A172 (cell line): ENCODE results near the gene SLC46A1. TPM values are rescaled to one million over a fixed set of nuclear protein-coding genes. Genes with fewer than 3 reads are reported as not detected.

Source experiments
- DNase-seq: peaks from one replicate; pipeline ENCODE4 v3.0.0-alpha.2; 2015; ENCODE audit warnings: low spot score
- total RNA-seq: library from RNA; depleted of rRNA; stranded (reverse); fragments of >200 nt; shearing (Covaris generic); gene quantifications from 2 replicates; pipeline ENCODE4 v1.2.3, GENCODE V29; 2014; rRNA removed

Gene SLC46A1
- total RNA-seq, 1 experiment from 2014 or later = 2.5 TPM

- DNase-seq = peak; percentile 89
These were observed 48.7 kb downstream of the SLC46A1 start, which contains the start of gene POLDIP2 for GRCh38 chr17:28357061-28357900. Gene POLDIP2 (minus strand): TSS chr17:28357527. CDS start chr17:28357448, 79 bp downstream.

DNA sequence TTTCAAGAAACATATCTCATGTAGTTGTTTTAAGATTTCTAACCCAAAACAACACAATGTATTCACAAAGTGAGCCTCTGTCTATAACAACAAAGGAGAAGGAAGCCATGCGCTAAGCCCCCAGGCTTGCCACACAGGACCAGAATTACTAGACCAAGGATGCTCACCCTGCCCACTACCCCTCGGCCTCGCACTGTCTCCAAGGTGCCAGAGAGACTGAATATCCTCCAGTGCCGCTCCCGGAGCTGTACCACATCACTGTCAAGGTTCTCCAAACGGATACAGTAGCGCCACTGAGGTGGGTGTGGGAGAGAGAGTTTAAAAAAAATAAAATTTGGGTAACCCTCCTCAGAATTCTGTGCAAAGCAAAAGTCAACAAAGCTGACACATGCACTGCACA lies 55.7 kb downstream of the SLC46A1 start:
- DNase-seq = no peak

DNA sequence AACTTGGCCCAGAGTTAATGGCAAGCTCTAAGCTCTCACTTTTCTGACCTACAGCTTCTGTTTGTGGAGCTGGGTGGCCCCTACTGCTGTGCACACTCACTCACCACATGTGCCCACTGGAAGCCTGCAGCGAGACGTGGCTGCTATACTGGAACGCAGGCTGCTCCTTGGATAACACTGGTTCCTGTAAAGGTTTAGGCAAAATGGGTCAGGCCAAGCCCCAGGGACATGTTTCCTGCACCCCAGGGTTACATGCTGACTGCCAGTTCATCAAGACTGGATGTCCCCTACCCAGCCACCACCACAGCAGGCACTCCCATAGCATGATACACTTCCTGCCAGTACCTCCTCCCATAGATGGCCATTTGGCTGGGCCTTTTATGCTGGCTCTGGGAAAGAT lies 57.0 kb downstream of the SLC46A1 start:
- DNase-seq = no peak

DNA sequence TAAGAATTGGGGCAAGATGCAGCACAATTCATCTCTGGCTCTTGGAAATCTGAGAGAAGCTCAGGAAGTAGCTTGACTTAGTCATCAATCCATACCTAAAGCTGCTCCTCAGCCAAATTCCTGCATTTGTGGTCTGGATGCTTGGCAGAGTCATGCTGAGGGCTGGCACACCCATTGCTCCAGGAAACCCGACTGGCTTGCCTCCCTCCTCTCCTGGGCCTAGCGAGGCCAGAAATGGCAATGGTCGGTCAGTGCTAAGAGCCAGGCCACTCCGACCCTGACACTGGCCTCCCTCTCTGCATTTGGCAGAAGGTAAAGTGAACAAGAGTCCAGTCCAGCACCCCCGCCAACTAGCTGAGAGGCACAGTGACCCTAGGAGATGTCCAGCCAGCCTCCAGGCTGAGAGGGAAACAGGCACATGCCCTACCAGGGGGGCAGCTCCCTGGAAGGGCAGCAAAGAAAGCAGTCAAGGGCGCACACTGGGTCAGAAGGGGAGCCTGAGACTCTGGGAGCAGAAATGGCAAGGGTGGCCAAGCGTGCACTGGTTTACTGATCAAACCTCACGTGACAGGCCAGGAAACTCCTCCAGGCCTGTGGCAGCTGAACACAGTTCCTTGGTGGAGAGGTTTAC lies 58.6 kb downstream of the SLC46A1 start:
- peak; percentile 98 for DNase-seq

GRCh38 chr17:28346746-28347246 lies 59.2 kb downstream of the SLC46A1 start:
- DNase-seq = no peak

GRCh38 chr17:28346199-28346580 lies 59.8 kb downstream of the SLC46A1 start:
- peak; percentile 39 for DNase-seq

DNA sequence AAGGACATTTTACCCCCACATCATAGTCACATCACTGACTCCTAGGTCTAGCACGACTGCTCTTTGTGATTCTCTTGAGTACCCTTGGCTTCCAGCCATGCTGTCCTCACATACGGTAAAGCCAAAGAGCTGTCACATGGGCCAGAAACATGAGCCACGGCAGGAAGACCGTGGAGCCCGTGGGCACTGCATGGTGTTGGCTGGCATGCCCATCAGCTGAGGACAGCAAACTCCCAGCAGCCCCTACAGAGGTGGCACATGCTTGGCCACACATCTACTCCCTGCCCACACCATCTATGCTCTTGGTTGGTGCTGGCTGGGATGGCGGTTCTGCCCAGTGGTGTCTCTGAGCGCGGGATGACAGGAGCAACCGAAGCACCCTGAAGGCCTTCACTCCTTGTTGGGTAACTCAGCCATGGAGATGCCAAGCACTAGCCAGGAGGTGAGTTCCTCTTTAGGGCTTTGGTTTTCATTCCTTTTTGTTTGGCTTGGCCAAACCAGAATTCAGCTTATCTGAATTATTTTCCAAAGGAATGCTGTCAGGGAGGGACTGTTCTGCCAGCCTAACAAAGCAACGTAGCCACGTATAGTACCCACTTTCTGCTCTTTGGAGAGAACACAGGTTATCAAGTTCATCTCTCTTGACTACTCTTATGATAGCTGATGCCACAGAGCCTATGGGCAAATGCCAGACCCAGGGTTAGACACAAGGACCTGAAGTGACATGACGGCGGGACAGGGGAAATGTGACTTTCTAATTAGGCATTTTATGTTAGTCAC lies 60.4 kb downstream of the SLC46A1 start:
- peak; percentile 33 for DNase-seq

Other genes with a start within 250 kb of the SLC46A1 start
- gene TMEM97, start 87.0 kb downstream of the SLC46A1 start, total RNA-seq = 32.7 and 43.9 TPM in 2 replicates
- gene IFT20, start 70.7 kb downstream of the SLC46A1 start, total RNA-seq = 38.9 and 45.5 TPM in 2 replicates
- gene TNFAIP1, start 70.5 kb downstream of the SLC46A1 start, total RNA-seq = 36.2 and 44.7 TPM in 2 replicates
- gene POLDIP2, start 48.7 kb downstream of the SLC46A1 start, total RNA-seq = 166 and 176 TPM in 2 replicates
- not detected in 2 replicates for gene SEBOX, start 41.0 kb downstream of the SLC46A1 start, total RNA-seq
- gene VTN, start 35.9 kb downstream of the SLC46A1 start, total RNA-seq = 0.43 and 4.4 TPM in 2 replicates
- 20.2 and 23.2 TPM in 2 replicates for gene SARM1, start 34.5 kb downstream of the SLC46A1 start, total RNA-seq
- not detected in 2 replicates for gene SLC13A2, start 67.4 kb upstream of the SLC46A1 start, total RNA-seq
- gene FOXN1, start 100.1 kb upstream of the SLC46A1 start, total RNA-seq = 0.22 TPM in 1 of 2 replicates, not detected in the other
- 65.5 and 73.5 TPM in 2 replicates for gene UNC119, start 146.4 kb upstream of the SLC46A1 start, total RNA-seq
- gene PIGS, start 165.3 kb upstream of the SLC46A1 start, total RNA-seq = 48.9 and 83.5 TPM in 2 replicates
- gene ALDOC, start 170.7 kb upstream of the SLC46A1 start, total RNA-seq = 1.3 and 2.1 TPM in 2 replicates
- 162 and 170 TPM in 2 replicates for gene SPAG5, start 192.8 kb upstream of the SLC46A1 start, total RNA-seq
- 6.5 and 8.4 TPM in 2 replicates for gene RSKR, start 208.0 kb upstream of the SLC46A1 start, total RNA-seq
- gene BLTP2, start 238.9 kb upstream of the SLC46A1 start, total RNA-seq = 119 and 131 TPM in 2 replicates